H1 (cell line): ENCODE measurements around the gene TM9SF1. TPM values are rescaled to one million over a fixed set of nuclear protein-coding genes. Genes with fewer than 3 reads are reported as not detected.
A peak's percentile ranks its signal among the peaks of the same experiment; 100 is the strongest.

Experiments
- CTCF ChIA-PET: fragments of 300-600 bp; sonication (Branson Sonifier 250); formaldehyde crosslinking; loops from one replicate; lab custom pipeline; 2021; ENCODE audit not compliant: partially characterized antibody; lab: Charles Lee
- POLR2A ChIA-PET: fragments of 300-600 bp; sonication (Branson Sonifier 250); formaldehyde crosslinking; loops from one replicate; lab custom pipeline; 2021; ENCODE audit warnings: inconsistent platforms; ENCODE audit not compliant: partially characterized antibody; lab: Charles Lee
- DNase-seq, 2 experiments: peaks; one replicate each; pipeline versions ENCODE4 v3.0.0 to v3.0.0-alpha.2; 2010 to 2022; ENCODE audit warnings: low spot score in 2 of 2, low read depth in 1 of 2, mixed read lengths in 1 of 2
- FAIRE-seq: peaks from 2 replicates; lab custom pipeline; 2011; peaks lifted over from hg19 to GRCh38; lab: Jason Lieb, UNC
- H2AFZ ChIP-seq: 2 replicates; pipeline ENCODE4 v1.8.1; 2012; ENCODE audit warnings: low read length, inconsistent platforms
- H2AK5ac ChIP-seq: 2 replicates; pipeline ENCODE4 v1.6.1; 2013; ENCODE audit warnings: low read depth, low read length
- H2BK120ac ChIP-seq: replicated peaks from 2 replicates; pipeline ENCODE3; 2013; ENCODE audit warnings: low read depth, low read length, inconsistent platforms
- H2BK12ac ChIP-seq: 2 replicates; pipeline ENCODE4 v1.6.1; 2013; ENCODE audit warnings: low read depth, low read length
- H2BK15ac ChIP-seq: 2 replicates; pipeline ENCODE4 v1.6.1; 2013; ENCODE audit warnings: low read length
- H2BK20ac ChIP-seq: 2 replicates; pipeline ENCODE4 v1.6.1; 2013; ENCODE audit warnings: low read length
- H2BK5ac ChIP-seq: 2 replicates; pipeline ENCODE4 v1.6.1; 2013; ENCODE audit warnings: low read depth, low read length
- H3K14ac ChIP-seq: 2 replicates; pipeline ENCODE4 v1.6.1; 2013; ENCODE audit warnings: inconsistent platforms; ENCODE audit not compliant: insufficient read length
- H3K18ac ChIP-seq: 2 replicates; pipeline ENCODE4 v1.6.1; 2013; ENCODE audit warnings: low read length; ENCODE audit errors: extremely low read depth
- H3K23ac ChIP-seq: 2 replicates; pipeline ENCODE4 v1.6.1; 2013; ENCODE audit warnings: inconsistent platforms; ENCODE audit not compliant: insufficient read length
- H3K23me2 ChIP-seq: 2 replicates; pipeline ENCODE4 v1.6.1; 2013; ENCODE audit warnings: low read depth, low read length
- H3K27ac ChIP-seq: 2 replicates; pipeline ENCODE4 v1.6.1; 2011; ENCODE audit warnings: low read depth, low read length, inconsistent platforms
- H3K27me3 ChIP-seq, 4 experiments: replicated peaks in 1 of 4; 1 replicate in 1 of 4; 2 replicates in 3 of 4; pipeline versions ENCODE4 v1.6.1 to v1.8.1; 2011 to 2013; ENCODE audit warnings: low read length in 3 of 4, mild to moderate bottlenecking in 3 of 4, inconsistent platforms in 2 of 4, mixed read lengths in 2 of 4, moderate library complexity in 1 of 4; ENCODE audit not compliant: control insufficient read depth in 3 of 4, insufficient read depth in 3 of 4; ENCODE audit errors: extremely low read depth in 1 of 4
- H3K36me3 ChIP-seq, 4 experiments: 2 replicates each; pipeline versions ENCODE4 v1.6.1 to v1.8.1; 2011 to 2013; ENCODE audit warnings: mild to moderate bottlenecking in 4 of 4, low read length in 3 of 4, moderate library complexity in 2 of 4, control low read depth in 1 of 4, inconsistent platforms in 1 of 4; ENCODE audit not compliant: insufficient read depth in 4 of 4, control insufficient read depth in 2 of 4
- H3K4ac ChIP-seq: replicated peaks from 2 replicates; pipeline ENCODE3; 2013; ENCODE audit warnings: low read length, low read depth, mixed read lengths, inconsistent platforms; ENCODE audit not compliant: insufficient read length
- H3K4me1 ChIP-seq, 4 experiments: replicated peaks in 1 of 4; 1 replicate in 1 of 4; 2 replicates in 3 of 4; pipeline versions ENCODE4 v1.6.1 to v1.8.1; 2011 to 2013; ENCODE audit warnings: low read length in 3 of 4, inconsistent platforms in 2 of 4, mixed read lengths in 1 of 4; ENCODE audit not compliant: insufficient read depth in 4 of 4, control insufficient read depth in 3 of 4
- H3K4me2 ChIP-seq, 2 experiments: 2 replicates each; pipeline versions ENCODE4 v1.6.1 to v1.8.1; 2011 to 2013; ENCODE audit warnings: low read depth in 2 of 2, low read length in 2 of 2, control low read depth in 1 of 2, inconsistent platforms in 1 of 2, mild to moderate bottlenecking in 1 of 2; ENCODE audit not compliant: insufficient read depth in 1 of 2
- H3K4me3 ChIP-seq, 4 experiments: fragments of 200-600, 300-600 bp in 1 of 4; sonication (generic), shearing (Covaris generic), sonication (Bioruptor Twin) in 1 of 4; 2 replicates each; pipeline versions ENCODE4 v1.5.1 to v1.8.1; 2011 to 2016; ENCODE audit warnings: low read length in 4 of 4, low read depth in 3 of 4, control low read depth in 2 of 4, inconsistent platforms in 2 of 4, mild to moderate bottlenecking in 2 of 4, mixed read lengths in 1 of 4, moderate library complexity in 1 of 4; ENCODE audit not compliant: insufficient read depth in 2 of 4; ENCODE audit errors: extremely low read depth in 1 of 4
- H3K56ac ChIP-seq: replicated peaks from 2 replicates; pipeline ENCODE3; 2013; ENCODE audit warnings: low read depth, mild to moderate bottlenecking, mixed read lengths, low read length, inconsistent platforms; ENCODE audit not compliant: insufficient read length
- H3K79me1 ChIP-seq: 2 replicates; pipeline ENCODE4 v1.6.1; 2013; ENCODE audit warnings: low read depth, low read length, control low read depth
- H3K79me2 ChIP-seq, 2 experiments: 2 replicates each; pipeline versions ENCODE4 v1.6.1 to v1.8.1; 2012 to 2013; ENCODE audit warnings: low read length in 2 of 2, mild to moderate bottlenecking in 2 of 2, inconsistent platforms in 1 of 2; ENCODE audit not compliant: insufficient read depth in 2 of 2, control insufficient read depth in 1 of 2
- H3K9ac ChIP-seq, 4 experiments: replicated peaks in 1 of 4; 1 replicate in 1 of 4; 2 replicates in 3 of 4; pipeline versions ENCODE4 v1.6.1 to v1.8.1; 2011 to 2013; ENCODE audit warnings: low read depth in 3 of 4, low read length in 3 of 4, control low read depth in 2 of 4, mild to moderate bottlenecking in 2 of 4, moderate library complexity in 2 of 4, inconsistent platforms in 1 of 4; ENCODE audit errors: extremely low read depth in 1 of 4
- H3K9me3 ChIP-seq, 2 experiments: 2 replicates each; pipeline versions ENCODE4 v1.6.1 to v1.8.1; 2012 to 2013; ENCODE audit warnings: mild to moderate bottlenecking in 2 of 2, moderate library complexity in 2 of 2, control low read depth in 1 of 2, inconsistent platforms in 1 of 2, low read depth in 1 of 2, low read length in 1 of 2, mixed read lengths in 1 of 2; ENCODE audit not compliant: insufficient read depth in 2 of 2
- H4K20me1 ChIP-seq, 2 experiments: replicated peaks in 1 of 2; 2 replicates each; pipeline versions ENCODE3 to v1.8.1; 2011 to 2013; ENCODE audit warnings: inconsistent platforms in 2 of 2, low read length in 2 of 2, mild to moderate bottlenecking in 1 of 2; ENCODE audit not compliant: insufficient read depth in 2 of 2, control insufficient read depth in 1 of 2
- H4K5ac ChIP-seq: 2 replicates; pipeline ENCODE4 v1.6.1; 2013; ENCODE audit warnings: low read length, low read depth, mixed read lengths, inconsistent platforms; ENCODE audit not compliant: insufficient read length
- H4K8ac ChIP-seq: 2 replicates; pipeline ENCODE4 v1.8.0; 2013; ENCODE audit warnings: mild to moderate bottlenecking, moderate library complexity, low read length, inconsistent platforms; ENCODE audit not compliant: insufficient read depth; ENCODE audit errors: extremely low read depth
- H4K91ac ChIP-seq: replicated peaks from 2 replicates; pipeline ENCODE3; 2013; ENCODE audit warnings: low read length, mixed read lengths, inconsistent platforms; ENCODE audit not compliant: insufficient read length
- CTCF ChIP-seq, 3 experiments: IDR thresholded peaks; 1 replicate in 2 of 3; 2 replicates in 1 of 3; pipeline versions ENCODE4 v1.5.1 to v1.6.1; 2011; ENCODE audit warnings: low read length in 3 of 3, mild to moderate bottlenecking in 3 of 3, inconsistent platforms in 2 of 3, low read depth in 1 of 3, moderate library complexity in 1 of 3; ENCODE audit not compliant: insufficient read depth in 1 of 3; ENCODE audit errors: control extremely low read depth in 1 of 3
- EP300 ChIP-seq, 2 experiments: IDR thresholded peaks; 1 replicate in 1 of 2; 2 replicates in 1 of 2; pipeline ENCODE4 v1.6.1; 2011 to 2012; ENCODE audit warnings: low read depth in 2 of 2, low read length in 2 of 2, mild to moderate bottlenecking in 2 of 2, borderline replicate concordance in 1 of 2, inconsistent platforms in 1 of 2, moderate library complexity in 1 of 2
- KDM1A ChIP-seq: fragments of 200-600, 300-600 bp; sonication (generic); IDR thresholded peaks from 2 replicates; pipeline ENCODE4 v1.7.1; 2016; ENCODE audit warnings: mild to moderate bottlenecking, low read length, borderline replicate concordance
- KDM4A ChIP-seq: IDR thresholded peaks from one replicate; pipeline ENCODE4 v1.7.1; 2012; ENCODE audit warnings: low read depth, mild to moderate bottlenecking, moderate library complexity, low read length, inconsistent platforms; ENCODE audit not compliant: severe bottlenecking
- POLR2AphosphoS5 ChIP-seq: IDR thresholded peaks from 2 replicates; pipeline ENCODE4 v1.6.1; 2011; ENCODE audit warnings: low read depth, low read length
- WGBS, 2 experiments: shearing (Covaris generic) in 1 of 2; methylation state at CpG; one replicate each; pipeline versions ENCODE4 v1.1.6 to v1.1.7; 2013 to 2015; ENCODE audit warnings: low lambda C conversion rate in 2 of 2, mixed read lengths in 2 of 2, inconsistent platforms in 1 of 2, low coverage in 1 of 2, missing lambda C conversion rate in 1 of 2; ENCODE audit not compliant: insufficient replicate concordance in 2 of 2, insufficient coverage in 1 of 2, insufficient read length in 1 of 2; ENCODE audit errors: extremely low coverage in 1 of 2, missing lambda C conversion rate in 1 of 2; 5-methylcytosine and 5-hydroxymethylcytosine counted together
- polyA plus RNA-seq, 7 experiments: library from polyadenylated mRNA; depleted of rRNA in 3 of 7; stranded (reverse) in 5 of 7; unstranded in 2 of 7; fragments of >200 nt in 5 of 7; fragments of 200-250 nt in 2 of 7; gene quantifications; 1 replicate in 5 of 7; 2 replicates in 1 of 7; 4 replicates in 1 of 7; pipeline versions ENCODE4 v1.2.1 to v1.2.3, GENCODE V29; 2011 to 2013; ENCODE audit warnings: missing spikeins in 2 of 7, mixed read lengths in 2 of 7
- total RNA-seq: library from RNA; stranded (reverse); fragmentation: NEBNext Ultra II Directional; extraction: Animal tissue kit (Norgen Biotek cat#: 25700); gene quantifications from 2 replicates; pipeline ENCODE4 v1.2.1, GENCODE V29; 2021

TM9SF1 gene
- total and polyA plus RNA-seq, 2 of the 8 experiments (the other 6 are each of a cell fraction or from before 2014, with no cell fraction given), result 22.2 to 29.2 TPM

GRCh38 chr14:24181371-24182077, 13.7 kb downstream of the TM9SF1 start:
- Histone ChIP-seq H4K91ac (no peak overlapping the region), H2BK5ac (no peak overlapping the region), H3K9ac (no peak overlapping the region), H2BK120ac (no peak overlapping the region), H4K5ac (no peak overlapping the region), H3K27me3 (no peaks in the 10 kb centered on the region), H4K8ac (no peak overlapping the region), H3K27ac (no peak overlapping the region), H3K79me1 (peaks cover 3% of the 10 kb centered on the region), H3K4me3 (no peak overlapping the region), H3K56ac (no peak overlapping the region), H3K36me3 (peaks cover 26 to 79% (median 65%) of the 10 kb centered on the region in 4 experiments), H4K20me1 (peaks cover 2 to 25% of the 10 kb centered on the region in 2 experiments), H2BK20ac (no peak overlapping the region), H3K4ac (no peak overlapping the region), H3K23ac (no peak overlapping the region), H3K4me1 (no peaks in the 10 kb centered on the region), H2BK12ac (no peak overlapping the region), H3K23me2 (no peaks in the 10 kb centered on the region), H2AFZ (no peak overlapping the region), H3K9me3 (no peaks in the 10 kb centered on the region), H3K79me2 (no peaks in the 10 kb centered on the region), H3K18ac (no peak overlapping the region), H3K4me2 (no peak overlapping the region), H2BK15ac (no peak overlapping the region), H2AK5ac (no peak overlapping the region), H3K14ac (no peak overlapping the region)
- TF ChIP-seq KDM1A (no peak), EP300 (IDR thresholded peaks at IDR 0.05; ENCODE audit: borderline replicate concordance in 1 of 2, low read depth in 2 of 2, low read length in 2 of 2) (no peak), POLR2AphosphoS5 (0 out of 2 replicates have a peak, but pooled peaks have one; percentile 24), KDM4A (no peak), CTCF (IDR thresholded peaks at IDR 0.05; ENCODE audit: control extremely low read depth in 1 of 3, insufficient read depth in 1 of 3, low read depth in 1 of 3, low read length in 3 of 3) (no peak)
- 88% methylated on average over 19 of the region's 19 CpGs; no CpG with 5 or more reads in 1 of the 2 experiments for WGBS, 2 experiments
- no peak for FAIRE-seq
- no peak for DNase-seq
- POLR2A ChIA-PET, result interaction anchor here (0.9 to 9.3 kb wide), 15 partner anchors 9 to 118 kb away, joined by 3 to 93 read pairs (median 4); partner anchors contain the start of genes CHMP4A, DHRS1, GMPR2 and IRF9
- CTCF ChIA-PET, result interaction anchor here (1.3 to 1.6 kb wide), 3 partner anchors 21 to 127 kb away, joined by 5 to 7 read pairs (median 6); partner anchors contain the start of genes CIDEB and IRF9
